HCT116 (cell line): ENCODE results near the gene GSN. TPM values are rescaled to one million over a fixed set of nuclear protein-coding genes. Genes with fewer than 3 reads are reported as not detected.
A peak's percentile ranks its signal among the peaks of the same experiment; 100 is the strongest.

Experiments used
- ATAC-seq: fragments of 200-7000 bp; cut with Tn5 transposase; 2 replicates; pipeline ENCODE4 v1.9.1; 2020; ENCODE audit warnings: mild to moderate bottlenecking, moderate library complexity
- BruUV-seq: library from RNA; stranded (reverse); fragments of 400-500 nt; replicated peaks from 2 replicates; lab custom pipeline; 2021; lab: Mats Ljungman, UMichigan
- CTCF ChIA-PET: fragments of 300-600 bp; sonication (Branson Sonifier 250); formaldehyde crosslinking; loops from one replicate; lab custom pipeline; 2021; ENCODE audit warnings: antibody characterized with exemption; lab: Charles Lee
- POLR2A ChIA-PET: fragments of 300-600, 350-600 bp; sonication (Branson Sonifier 250); formaldehyde crosslinking; loops from one replicate; lab custom pipeline; 2021; ENCODE audit warnings: antibody characterized with exemption; lab: Charles Lee
- RAD21 ChIA-PET, 2 experiments: fragments of 300-600 bp; sonication (Branson Sonifier 250); formaldehyde crosslinking; loops; one replicate each; lab custom pipeline; 2023; ENCODE audit warnings: low total read pairs in 2 of 2; ENCODE audit not compliant: uncharacterized antibody in 2 of 2, unreplicated experiment in 2 of 2, low non-redundant PET in 1 of 2; lab: Charles Lee
- DNase-seq: peaks from one replicate; pipeline ENCODE4 v3.0.0-alpha.2; 2010; ENCODE audit warnings: low read depth, low spot score
- H2AFZ ChIP-seq: fragments of 200-600 bp; shearing (Covaris generic), sonication (generic); 2 replicates; pipeline ENCODE4 v1.6.1; 2017; ENCODE audit warnings: low read depth, mixed run types, mixed read lengths, antibody characterized with exemption, low read length; ENCODE audit not compliant: poor library complexity, severe bottlenecking
- H3K27ac ChIP-seq: 2 replicates; pipeline ENCODE4 v1.5.1; 2012; ENCODE audit warnings: low read depth, low read length
- H3K27me3 ChIP-seq: fragments of 200-600 bp; sonication (generic); 2 replicates; pipeline ENCODE4 v1.6.1; 2016; ENCODE audit warnings: mixed run types, low read length, mixed read lengths; ENCODE audit not compliant: insufficient read depth
- H3K36me3 ChIP-seq, 2 experiments: fragments of 200-500 bp in 1 of 2; fragments of 200-600 bp in 1 of 2; sonication (Bioruptor generic) in 1 of 2; sonication (generic) in 1 of 2; 2 replicates each; pipeline versions ENCODE4 v1.5.1 to v1.6.1; 2014 to 2016; ENCODE audit warnings: low read length in 2 of 2, inconsistent platforms in 1 of 2, mixed read lengths in 1 of 2, mixed run types in 1 of 2; ENCODE audit not compliant: insufficient read depth in 2 of 2, control insufficient read depth in 1 of 2
- H3K4me1 ChIP-seq, 2 experiments: fragments of 200-600 bp in 1 of 2; sonication (generic) in 1 of 2; 2 replicates each; pipeline versions ENCODE4 v1.5.1 to v1.6.1; 2012 to 2017; ENCODE audit warnings: low read length in 2 of 2, inconsistent platforms in 1 of 2, mild to moderate bottlenecking in 1 of 2, mixed read lengths in 1 of 2, mixed run types in 1 of 2, moderate library complexity in 1 of 2; ENCODE audit not compliant: insufficient read depth in 2 of 2, control insufficient read depth in 1 of 2
- H3K4me2 ChIP-seq: fragments of 200-600 bp; sonication (generic); 2 replicates; pipeline ENCODE4 v1.6.1; 2017; ENCODE audit warnings: mixed run types, low read length, mixed read lengths
- H3K4me3 ChIP-seq, 2 experiments: fragments of 200-600 bp in 1 of 2; sonication (generic) in 1 of 2; replicated peaks in 1 of 2; 2 replicates each; pipeline ENCODE4 v1.5.1; 2011 to 2016; ENCODE audit warnings: low read length in 2 of 2, control low read depth in 1 of 2, low read depth in 1 of 2, mild to moderate bottlenecking in 1 of 2, mixed read lengths in 1 of 2, mixed run types in 1 of 2
- H3K79me2 ChIP-seq: fragments of 200-600 bp; sonication (generic); 2 replicates; pipeline ENCODE4 v1.6.1; 2017; ENCODE audit warnings: mild to moderate bottlenecking, mixed run types, low read length, moderate library complexity, mixed read lengths; ENCODE audit not compliant: insufficient read depth
- H3K9ac ChIP-seq: fragments of 200-600 bp; sonication (generic); 2 replicates; pipeline ENCODE4 v1.6.1; 2016; ENCODE audit warnings: low read length, mixed read lengths
- H3K9me2 ChIP-seq: fragments of 200-600 bp; sonication (generic), shearing (Covaris generic); 2 replicates; pipeline ENCODE4 v1.6.1; 2017; ENCODE audit warnings: mixed run types, mild to moderate bottlenecking, moderate library complexity; ENCODE audit not compliant: insufficient read depth
- H3K9me3 ChIP-seq, 2 experiments: fragments of 200-500 bp in 1 of 2; fragments of 200-600 bp in 1 of 2; sonication (Bioruptor generic) in 1 of 2; sonication (generic) in 1 of 2; 2 replicates each; pipeline ENCODE4 v1.6.1; 2014 to 2017; ENCODE audit warnings: low read length in 2 of 2, mixed read lengths in 2 of 2, inconsistent platforms in 1 of 2, low read depth in 1 of 2, mild to moderate bottlenecking in 1 of 2, mixed run types in 1 of 2, moderate library complexity in 1 of 2; ENCODE audit not compliant: control insufficient read depth in 1 of 2, insufficient read depth in 1 of 2
- H4K20me1 ChIP-seq: fragments of 200-600 bp; sonication (generic), shearing (Covaris generic); 2 replicates; pipeline ENCODE4 v1.6.1; 2017; ENCODE audit warnings: mixed run types, mild to moderate bottlenecking, moderate library complexity; ENCODE audit not compliant: insufficient read depth
- ATF3 ChIP-seq: IDR thresholded peaks from 2 replicates; pipeline ENCODE4 v1.6.1; 2012
- CBX3 ChIP-seq: IDR thresholded peaks from 2 replicates; pipeline ENCODE4 v1.6.1; 2012; ENCODE audit warnings: low read depth
- CEBPB ChIP-seq: IDR thresholded peaks from 2 replicates; pipeline ENCODE4 v1.6.1; 2012; ENCODE audit warnings: low read depth
- CTCF ChIP-seq, 3 experiments: fragments of 200-600 bp in 1 of 3; sonication (generic) in 1 of 3; IDR thresholded peaks in 2 of 3; conservative IDR thresholded peaks in 1 of 3; 2 replicates each; pipeline ENCODE4 v1.5.1; 2012 to 2017; ENCODE audit warnings: low read depth in 2 of 3, low read length in 2 of 3, antibody characterized with exemption in 1 of 3, borderline replicate concordance in 1 of 3, control low read depth in 1 of 3, mild to moderate bottlenecking in 1 of 3, mixed read lengths in 1 of 3, mixed run types in 1 of 3, moderate library complexity in 1 of 3; ENCODE audit not compliant: insufficient read depth in 1 of 3
- EGR1 ChIP-seq: IDR thresholded peaks from 2 replicates; pipeline ENCODE4 v1.6.1; 2012; ENCODE audit warnings: low read depth
- ELF1 ChIP-seq: IDR thresholded peaks from 2 replicates; pipeline ENCODE4 v1.6.1; 2012; ENCODE audit warnings: low read depth, borderline replicate concordance
- EZH2phosphoT487 ChIP-seq: fragments of 200-600 bp; IDR thresholded peaks from 2 replicates; pipeline ENCODE4 v1.6.1; 2018; ENCODE audit warnings: antibody characterized with exemption, borderline replicate concordance
- FOSL1 ChIP-seq: IDR thresholded peaks from 2 replicates; pipeline ENCODE4 v1.6.1; 2012; ENCODE audit warnings: low read depth
- JUND ChIP-seq: IDR thresholded peaks from 2 replicates; pipeline ENCODE4 v1.6.1; 2012
- MAX ChIP-seq: IDR thresholded peaks from 2 replicates; pipeline ENCODE4 v1.6.1; 2012
- POLR2A ChIP-seq: IDR thresholded peaks from 2 replicates; pipeline ENCODE4 v1.7.0; 2011; ENCODE audit warnings: borderline replicate concordance; ENCODE audit not compliant: insufficient read depth, insufficient read length; ENCODE audit errors: extremely low read depth
- POLR2AphosphoS5 ChIP-seq: IDR thresholded peaks from 2 replicates; pipeline ENCODE4 v1.6.1; 2011; ENCODE audit warnings: mild to moderate bottlenecking, low read depth, low read length, moderate library complexity
- SIN3A ChIP-seq: IDR thresholded peaks from 2 replicates; pipeline ENCODE4 v1.6.1; 2012; ENCODE audit warnings: low read depth
- SRF ChIP-seq: IDR thresholded peaks from 2 replicates; pipeline ENCODE4 v1.6.1; 2012; ENCODE audit warnings: low read depth
- YY1 ChIP-seq: IDR thresholded peaks from 2 replicates; pipeline ENCODE4 v1.6.1; 2011; ENCODE audit warnings: low read length, low read depth, moderate library complexity, mild to moderate bottlenecking; ENCODE audit not compliant: insufficient replicate concordance; ENCODE audit errors: extremely low read depth
- intact Hi-C: fragments of 100-400 bp; cut with micrococcal nuclease; formaldehyde crosslinking; loops from 2 replicates; pipeline ENCODE4 v1.10.0; 2022
- total RNA-seq: library from RNA; stranded (reverse); gene quantifications from one replicate; pipeline ENCODE4 v1.2.1, GENCODE V29; 2021; ENCODE audit not compliant: unreplicated experiment

Gene GSN
- total RNA-seq, 1 experiment from 2014 or later, result 71.3 TPM

GRCh38 chr9:121350036-121350435, 82.1 kb downstream of the GSN start:
- Histone ChIP-seq H3K9me3 (no peaks in the 10 kb centered on the region), H3K27me3 (no peaks in the 10 kb centered on the region), H3K9me2 (no peaks in the 10 kb centered on the region), H2AFZ (no peak overlapping the region), H3K36me3 (no peaks in the 10 kb centered on the region; a peak in 1 of 4 replicates), H3K4me1 (peaks cover 9 to 13% of the 10 kb centered on the region in 2 experiments; a peak in 3 of 4 replicates), H3K27ac (no peak overlapping the region), H4K20me1 (no peaks in the 10 kb centered on the region), H3K79me2 (no peaks in the 10 kb centered on the region), H3K4me3 (no peak overlapping the region), H3K4me2 (no peak overlapping the region), H3K9ac (no peak overlapping the region)
- BruUV-seq, result no TSS peak
- no peak for TF ChIP-seq POLR2A
- no peak for TF ChIP-seq POLR2AphosphoS5
- TF ChIP-seq CBX3, result no peak
- ChIA-PET POLR2A (no interaction called here), CTCF (interaction anchor here (1.2 kb wide), 1 partner anchor 30 kb away, joined by 3 read pairs; no protein-coding TSS in a partner anchor), RAD21 (no interaction called here)
- ATAC-seq (no peak), DNase-seq (no peak)
- intact Hi-C loops, result no loop called here

- H3K4me2 ChIP-seq, result peak overlapping the region; percentile 25; the same call in 1 of the 2 replicates
- H2AFZ ChIP-seq, result peak overlapping the region; percentile 63
- TF ChIP-seq EGR1, result no peak
- TF ChIP-seq JUND, result peak; percentile 30; the same call in 1 of the 2 replicates
- no peak for TF ChIP-seq SRF
- TF ChIP-seq CTCF (IDR thresholded peaks at IDR 0.05 in 2 of 3, conservative IDR thresholded peaks at IDR 0.05 in 1 of 3; ENCODE audit: borderline replicate concordance in 1 of 3, insufficient read depth in 1 of 3, low read depth in 2 of 3, low read length in 2 of 3), result no peak
- TF ChIP-seq FOSL1, result peak; percentile 37; the same call in 1 of the 2 replicates
- TF ChIP-seq EZH2phosphoT487, result no peak
- TF ChIP-seq ELF1, result 0 out of 2 replicates have a peak, but pooled peaks have one; percentile 14
- no peak for TF ChIP-seq CEBPB
- TF ChIP-seq POLR2AphosphoS5, result peak; percentile 37; the same call in 1 of the 2 replicates
- TF ChIP-seq MAX, result peak; percentile 56
- no peak for TF ChIP-seq ATF3
- TF ChIP-seq YY1, result no peak
- no peak for TF ChIP-seq SIN3A
These were observed 83.1 kb downstream of the GSN start for GRCh38 chr9:121350993-121351561.

More at GRCh38 chr9:121350993-121351561, 83.1 kb downstream of the GSN start:
- Histone ChIP-seq H3K27me3 (no peaks in the 10 kb centered on the region), H4K20me1 (no peaks in the 10 kb centered on the region), H3K79me2 (no peaks in the 10 kb centered on the region), H3K27ac (no peak overlapping the region), H3K36me3 (no peaks in the 10 kb centered on the region; a peak in 1 of 4 replicates), H3K9me2 (no peaks in the 10 kb centered on the region), H3K9me3 (no peaks in the 10 kb centered on the region), H3K4me1 (peaks cover 9 to 16% of the 10 kb centered on the region in 2 experiments; a peak in 3 of 4 replicates), H3K4me3 (no peak overlapping the region), H3K9ac (no peak overlapping the region)
- POLR2A ChIA-PET, result interaction anchor here (1.0 to 1.2 kb wide), 2 partner anchors 10 to 64 kb away, joined by 3 to 6 read pairs; no protein-coding TSS in a partner anchor
- CTCF ChIA-PET, result interaction anchor here (1.0 to 1.2 kb wide), 2 partner anchors 31 to 64 kb away, joined by 3 to 8 read pairs; no protein-coding TSS in a partner anchor
- intact Hi-C loops, result no loop called here
- ATAC-seq (peak; percentile 34; the same call in 1 of the 2 replicates), DNase-seq (peak; percentile 38)
- RAD21 ChIA-PET, result no interaction called here
- no TSS peak for BruUV-seq
